GM12872 (cell line): ENCODE results near the gene DDX46.

Source experiments
- CTCF ChIP-seq: IDR thresholded peaks from 3 replicates; pipeline ENCODE4 v1.5.1; 2011; ENCODE audit warnings: low read depth, mild to moderate bottlenecking, low read length, moderate library complexity; ENCODE audit not compliant: insufficient read depth

DDX46 gene

GRCh38 chr5:134758504-134759341 is at the start of gene DDX46:
TSS of gene DDX46 (plus strand) at chr5:134758779. CDS start at chr5:134758939, 160 bp downstream.
- TF ChIP-seq CTCF: peak; percentile 80

- TF ChIP-seq CTCF: no peak
These were observed 44.5 kb upstream of the DDX46 start for GRCh38 chr5:134714120-134714519.

- no peak for TF ChIP-seq CTCF
These were observed 44.0 kb upstream of the DDX46 start for GRCh38 chr5:134714541-134714940.

- no peak for TF ChIP-seq CTCF
These were observed 33.7 kb upstream of the DDX46 start for GRCh38 chr5:134724872-134725271.

- no peak for TF ChIP-seq CTCF
These were observed 25.8 kb upstream of the DDX46 start for GRCh38 chr5:134732819-134733218.

GRCh38 chr5:134735243-134735642 is 23.3 kb upstream of the DDX46 start:
- TF ChIP-seq CTCF: no peak

GRCh38 chr5:134736173-134736812 is 22.3 kb upstream of the DDX46 start:
- TF ChIP-seq CTCF: no peak
